HepG2 (cell line): ENCODE data around the gene TCAF1. TPM values are rescaled to one million over a fixed set of nuclear protein-coding genes. Genes with fewer than 3 reads are reported as not detected.

ENCODE experiments used
- ARNTL ChIP-seq: sonication (generic); formaldehyde crosslinking; IDR thresholded peaks from 2 replicates; pipeline ENCODE4 v1.4.0; 2020; ENCODE audit warnings: mild to moderate bottlenecking, missing genetic modification reagents
- ATF7 ChIP-seq, 2 experiments: fragments of 450-650 bp in 1 of 2; sonication (generic) in 1 of 2; formaldehyde crosslinking in 1 of 2; IDR thresholded peaks; 2 replicates each; pipeline versions ENCODE4 v1.4.0 to v1.6.1; 2016 to 2020; ENCODE audit warnings: antibody characterized with exemption in 1 of 2, mild to moderate bottlenecking in 1 of 2, missing genetic modification reagents in 1 of 2
- BHLHE40 ChIP-seq: IDR thresholded peaks from 2 replicates; pipeline ENCODE4 v1.6.1; 2011; ENCODE audit warnings: low read length, improper control_type of control experiment
- GATAD2A ChIP-seq: IDR thresholded peaks from 2 replicates; pipeline ENCODE4 v1.6.1; 2016
- GFI1 ChIP-seq: sonication (generic); formaldehyde crosslinking; IDR thresholded peaks from 2 replicates; pipeline ENCODE4 v1.5.0; 2020; ENCODE audit warnings: missing genetic modification reagents, mild to moderate bottlenecking, borderline replicate concordance
- GPN1 ChIP-seq: sonication (generic); formaldehyde crosslinking; IDR thresholded peaks from 2 replicates; pipeline ENCODE4 v1.5.1; 2020; ENCODE audit warnings: missing genetic modification reagents, borderline replicate concordance
- HDAC1 ChIP-seq: sonication (generic); formaldehyde crosslinking; IDR thresholded peaks from 2 replicates; pipeline ENCODE4 v1.5.1; 2020; ENCODE audit warnings: mild to moderate bottlenecking, missing genetic modification reagents
- MAFK ChIP-seq, 2 experiments: IDR thresholded peaks in 1 of 2; conservative IDR thresholded peaks in 1 of 2; 2 replicates each; pipeline ENCODE4 v1.6.1; 2011; ENCODE audit warnings: improper control_type of control experiment in 2 of 2, low read length in 2 of 2
- PTBP1 ChIP-seq: fragments of 200-400 bp; formaldehyde crosslinking; IDR thresholded peaks from 2 replicates; pipeline ENCODE4 v1.6.1; 2018; ENCODE audit warnings: low read length, low read depth; ENCODE audit not compliant: poor library complexity, severe bottlenecking
- RAD51 ChIP-seq: fragments of 450-650 bp; IDR thresholded peaks from 2 replicates; pipeline ENCODE4 v1.6.1; 2016; ENCODE audit warnings: borderline replicate concordance
- ZC3H4 ChIP-seq: sonication (generic); formaldehyde crosslinking; IDR thresholded peaks from 2 replicates; pipeline ENCODE4 v1.4.0; 2020; ENCODE audit warnings: missing genetic modification reagents, borderline replicate concordance
- ZMYM2 ChIP-seq: sonication (generic); formaldehyde crosslinking; IDR thresholded peaks from 2 replicates; pipeline ENCODE4 v1.8.0; 2022; ENCODE audit warnings: mild to moderate bottlenecking, missing genetic modification reagents
- ZNF136 ChIP-seq: sonication (generic); formaldehyde crosslinking; IDR thresholded peaks from 2 replicates; pipeline ENCODE4 v1.8.1; 2022; ENCODE audit warnings: low read depth, mild to moderate bottlenecking, moderate library complexity, missing genetic modification reagents
- ZNF160 ChIP-seq: sonication (generic); formaldehyde crosslinking; IDR thresholded peaks from 2 replicates; pipeline ENCODE4 v1.8.0; 2022; ENCODE audit warnings: mild to moderate bottlenecking, inconsistent platforms, missing genetic modification reagents
- ZNF34 ChIP-seq: sonication (generic); formaldehyde crosslinking; IDR thresholded peaks from 2 replicates; pipeline ENCODE4 v1.4.0; 2020; ENCODE audit warnings: mild to moderate bottlenecking, missing genetic modification reagents, borderline replicate concordance
- ZNF558 ChIP-seq: sonication (generic); formaldehyde crosslinking; IDR thresholded peaks from 2 replicates; pipeline ENCODE4 v1.9.0; 2022; ENCODE audit warnings: mild to moderate bottlenecking, missing genetic modification reagents, borderline replicate concordance
- ZNF615 ChIP-seq: sonication (generic); formaldehyde crosslinking; IDR thresholded peaks from 2 replicates; pipeline ENCODE4 v1.5.0; 2020; ENCODE audit warnings: mild to moderate bottlenecking, missing genetic modification reagents, borderline replicate concordance
- ZNF672 ChIP-seq: sonication (generic); formaldehyde crosslinking; IDR thresholded peaks from 2 replicates; pipeline ENCODE4 v1.8.1; 2022; ENCODE audit warnings: missing genetic modification reagents
- ZNF703 ChIP-seq: sonication (generic); formaldehyde crosslinking; IDR thresholded peaks from 2 replicates; pipeline ENCODE4 v1.5.1; 2020; ENCODE audit warnings: missing genetic modification reagents, mild to moderate bottlenecking, moderate library complexity, borderline replicate concordance
- polyA plus RNA-seq, 8 experiments: library from polyadenylated mRNA; depleted of rRNA in 3 of 8; stranded (reverse) in 7 of 8; unstranded in 1 of 8; fragments of >200 nt; fragmentation: Illumina TruSeq in 4 of 8; extraction: Trizol in 4 of 8; gene quantifications; 2 replicates each; pipeline versions ENCODE4 v1.2.1 to v1.2.3, GENCODE V29; 2011 to 2016; ENCODE audit warnings: low read depth in 4 of 8, missing spikeins in 1 of 8, mixed read lengths in 1 of 8; ENCODE audit not compliant: insufficient read depth in 1 of 8
- total RNA-seq, 5 experiments: library from RNA; depleted of rRNA; stranded (reverse); fragments of >200 nt; fragmentation: Illumina TruSeq; extraction: Trizol; gene quantifications; 2 replicates each; pipeline ENCODE4 v1.2.3, GENCODE V29; 2016; ENCODE audit warnings: low read depth in 1 of 5
- TF ChIP-seq, protein P1 (sequence below): IDR thresholded peaks from 2 replicates; pipeline ENCODE4 v1.6.1; 2016; ENCODE audit warnings: low read depth, missing genetic modification reagents, missing compliant biosample characterization
- TF ChIP-seq, protein P2 (sequence below): sonication (generic); formaldehyde crosslinking; IDR thresholded peaks from 2 replicates; pipeline ENCODE4 v1.4.0; 2020; ENCODE audit warnings: mild to moderate bottlenecking, missing genetic modification reagents, borderline replicate concordance
- TF ChIP-seq, protein P3 (sequence below): IDR thresholded peaks from 2 replicates; pipeline ENCODE4 v1.6.1; 2018; ENCODE audit warnings: missing genetic modification reagents

The TCAF1 gene
- total and polyA plus RNA-seq, 2 of the 13 experiments (the other 11 are each of a cell fraction or from before 2014, with no cell fraction given): 36.2 to 101 TPM

GRCh38 chr7:143901668-143902331 lies at the start of gene TCAF1 (continued):
- TF ChIP-seq, protein P1, sequence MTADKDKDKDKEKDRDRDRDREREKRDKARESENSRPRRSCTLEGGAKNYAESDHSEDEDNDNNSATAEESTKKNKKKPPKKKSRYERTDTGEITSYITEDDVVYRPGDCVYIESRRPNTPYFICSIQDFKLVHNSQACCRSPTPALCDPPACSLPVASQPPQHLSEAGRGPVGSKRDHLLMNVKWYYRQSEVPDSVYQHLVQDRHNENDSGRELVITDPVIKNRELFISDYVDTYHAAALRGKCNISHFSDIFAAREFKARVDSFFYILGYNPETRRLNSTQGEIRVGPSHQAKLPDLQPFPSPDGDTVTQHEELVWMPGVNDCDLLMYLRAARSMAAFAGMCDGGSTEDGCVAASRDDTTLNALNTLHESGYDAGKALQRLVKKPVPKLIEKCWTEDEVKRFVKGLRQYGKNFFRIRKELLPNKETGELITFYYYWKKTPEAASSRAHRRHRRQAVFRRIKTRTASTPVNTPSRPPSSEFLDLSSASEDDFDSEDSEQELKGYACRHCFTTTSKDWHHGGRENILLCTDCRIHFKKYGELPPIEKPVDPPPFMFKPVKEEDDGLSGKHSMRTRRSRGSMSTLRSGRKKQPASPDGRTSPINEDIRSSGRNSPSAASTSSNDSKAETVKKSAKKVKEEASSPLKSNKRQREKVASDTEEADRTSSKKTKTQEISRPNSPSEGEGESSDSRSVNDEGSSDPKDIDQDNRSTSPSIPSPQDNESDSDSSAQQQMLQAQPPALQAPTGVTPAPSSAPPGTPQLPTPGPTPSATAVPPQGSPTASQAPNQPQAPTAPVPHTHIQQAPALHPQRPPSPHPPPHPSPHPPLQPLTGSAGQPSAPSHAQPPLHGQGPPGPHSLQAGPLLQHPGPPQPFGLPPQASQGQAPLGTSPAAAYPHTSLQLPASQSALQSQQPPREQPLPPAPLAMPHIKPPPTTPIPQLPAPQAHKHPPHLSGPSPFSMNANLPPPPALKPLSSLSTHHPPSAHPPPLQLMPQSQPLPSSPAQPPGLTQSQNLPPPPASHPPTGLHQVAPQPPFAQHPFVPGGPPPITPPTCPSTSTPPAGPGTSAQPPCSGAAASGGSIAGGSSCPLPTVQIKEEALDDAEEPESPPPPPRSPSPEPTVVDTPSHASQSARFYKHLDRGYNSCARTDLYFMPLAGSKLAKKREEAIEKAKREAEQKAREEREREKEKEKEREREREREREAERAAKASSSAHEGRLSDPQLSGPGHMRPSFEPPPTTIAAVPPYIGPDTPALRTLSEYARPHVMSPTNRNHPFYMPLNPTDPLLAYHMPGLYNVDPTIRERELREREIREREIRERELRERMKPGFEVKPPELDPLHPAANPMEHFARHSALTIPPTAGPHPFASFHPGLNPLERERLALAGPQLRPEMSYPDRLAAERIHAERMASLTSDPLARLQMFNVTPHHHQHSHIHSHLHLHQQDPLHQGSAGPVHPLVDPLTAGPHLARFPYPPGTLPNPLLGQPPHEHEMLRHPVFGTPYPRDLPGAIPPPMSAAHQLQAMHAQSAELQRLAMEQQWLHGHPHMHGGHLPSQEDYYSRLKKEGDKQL (CRISPR knock-in tag): 0 out of 2 replicates have a peak, but pooled peaks have one; percentile 45
- peak; percentile 91 for TF ChIP-seq HDAC1 (CRISPR knock-in tag)
- peak; percentile 62 for TF ChIP-seq GATAD2A (CRISPR knock-in tag)
- TF ChIP-seq, protein P2, sequence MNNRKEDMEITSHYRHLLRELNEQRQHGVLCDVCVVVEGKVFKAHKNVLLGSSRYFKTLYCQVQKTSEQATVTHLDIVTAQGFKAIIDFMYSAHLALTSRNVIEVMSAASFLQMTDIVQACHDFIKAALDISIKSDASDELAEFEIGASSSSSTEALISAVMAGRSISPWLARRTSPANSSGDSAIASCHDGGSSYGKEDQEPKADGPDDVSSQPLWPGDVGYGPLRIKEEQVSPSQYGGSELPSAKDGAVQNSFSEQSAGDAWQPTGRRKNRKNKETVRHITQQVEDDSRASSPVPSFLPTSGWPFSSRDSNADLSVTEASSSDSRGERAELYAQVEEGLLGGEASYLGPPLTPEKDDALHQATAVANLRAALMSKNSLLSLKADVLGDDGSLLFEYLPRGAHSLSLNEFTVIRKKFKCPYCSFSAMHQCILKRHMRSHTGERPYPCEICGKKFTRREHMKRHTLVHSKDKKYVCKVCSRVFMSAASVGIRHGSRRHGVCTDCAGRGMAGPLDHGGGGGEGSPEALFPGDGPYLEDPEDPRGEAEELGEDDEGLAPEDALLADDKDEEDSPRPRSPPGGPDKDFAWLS (CRISPR knock-in tag): peak; percentile 95; the same call in 1 of the 2 replicates
- no peak for TF ChIP-seq ARNTL (CRISPR knock-in tag)
- no peak for TF ChIP-seq ZNF34
- 0 out of 2 replicates have a peak, but pooled peaks have one; percentile 32 for TF ChIP-seq ZNF703
- no peak for TF ChIP-seq ZNF672 (CRISPR knock-in tag)
- peak; percentile 75 for TF ChIP-seq GFI1 (CRISPR knock-in tag)
- no peak for TF ChIP-seq ZNF615 (CRISPR knock-in tag)
- TF ChIP-seq MAFK (conservative IDR thresholded peaks at IDR 0.05 in 1 of 2, IDR thresholded peaks at IDR 0.05 in 1 of 2; ENCODE audit: low read length in 2 of 2): no peak
- TF ChIP-seq, protein P3, sequence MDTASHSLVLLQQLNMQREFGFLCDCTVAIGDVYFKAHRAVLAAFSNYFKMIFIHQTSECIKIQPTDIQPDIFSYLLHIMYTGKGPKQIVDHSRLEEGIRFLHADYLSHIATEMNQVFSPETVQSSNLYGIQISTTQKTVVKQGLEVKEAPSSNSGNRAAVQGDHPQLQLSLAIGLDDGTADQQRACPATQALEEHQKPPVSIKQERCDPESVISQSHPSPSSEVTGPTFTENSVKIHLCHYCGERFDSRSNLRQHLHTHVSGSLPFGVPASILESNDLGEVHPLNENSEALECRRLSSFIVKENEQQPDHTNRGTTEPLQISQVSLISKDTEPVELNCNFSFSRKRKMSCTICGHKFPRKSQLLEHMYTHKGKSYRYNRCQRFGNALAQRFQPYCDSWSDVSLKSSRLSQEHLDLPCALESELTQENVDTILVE (CRISPR knock-in tag): peak; percentile 84; the same call in 1 of the 2 replicates
- TF ChIP-seq BHLHE40: no peak
- TF ChIP-seq ZMYM2 (CRISPR knock-in tag): peak; percentile 87
- peak; percentile 88 for TF ChIP-seq PTBP1
- 0 out of 2 replicates have a peak, but pooled peaks have one; percentile 33 for TF ChIP-seq ZNF558 (CRISPR knock-in tag)
- TF ChIP-seq ZC3H4 (CRISPR knock-in tag): no peak
- TF ChIP-seq ZNF136 (CRISPR knock-in tag): no peak
- no peak for TF ChIP-seq ATF7 (IDR thresholded peaks at IDR 0.05)
- TF ChIP-seq ATF7 (CRISPR knock-in tag; IDR thresholded peaks at IDR 0.05): 0 out of 2 replicates have a peak, but pooled peaks have one; percentile 26
- no peak for TF ChIP-seq RAD51
- no peak for TF ChIP-seq GPN1 (CRISPR knock-in tag)
- 0 out of 2 replicates have a peak, but pooled peaks have one; percentile 27 for TF ChIP-seq ZNF160
